HG03108 (cell line): ENCODE measurements around the gene PPP1R2B.

Experiments used
- ATAC-seq: cut with Tn5 transposase; IDR thresholded peaks from one replicate; pipeline ENCODE4 v1.9.1; 2021; ENCODE audit warnings: moderate library complexity; ENCODE audit not compliant: unreplicated experiment

The PPP1R2B gene

DNA sequence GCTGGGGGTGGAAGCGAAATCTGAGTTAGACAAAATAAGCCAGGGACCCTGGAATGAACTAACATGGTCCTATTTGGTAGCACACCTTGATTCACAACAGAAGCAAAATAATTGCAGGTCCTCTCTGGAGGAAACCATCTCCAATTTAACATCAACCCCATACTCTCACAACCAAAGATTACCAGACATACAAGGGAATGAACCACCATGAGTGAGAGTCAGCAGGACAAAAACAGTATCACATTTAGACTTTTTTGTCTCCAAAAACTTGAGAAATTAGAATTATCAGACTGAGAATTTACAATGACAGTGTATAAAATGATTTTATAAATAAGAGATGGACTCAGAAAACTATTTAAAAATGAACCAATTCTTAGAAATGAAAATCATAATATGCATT, 21.1 kb downstream of the PPP1R2B start:
- ATAC-seq, result no peak

- ATAC-seq, result peak; percentile 95
Observed at GRCh38 chr5:156879665-156880285, 29.7 kb downstream of the PPP1R2B start.

- ATAC-seq, result peak; percentile 43
Observed at GRCh38 chr5:156883316-156883875, 33.3 kb downstream of the PPP1R2B start.

- ATAC-seq, result no peak
Observed at GRCh38 chr5:156888520-156888919, 38.4 kb downstream of the PPP1R2B start.

DNA sequence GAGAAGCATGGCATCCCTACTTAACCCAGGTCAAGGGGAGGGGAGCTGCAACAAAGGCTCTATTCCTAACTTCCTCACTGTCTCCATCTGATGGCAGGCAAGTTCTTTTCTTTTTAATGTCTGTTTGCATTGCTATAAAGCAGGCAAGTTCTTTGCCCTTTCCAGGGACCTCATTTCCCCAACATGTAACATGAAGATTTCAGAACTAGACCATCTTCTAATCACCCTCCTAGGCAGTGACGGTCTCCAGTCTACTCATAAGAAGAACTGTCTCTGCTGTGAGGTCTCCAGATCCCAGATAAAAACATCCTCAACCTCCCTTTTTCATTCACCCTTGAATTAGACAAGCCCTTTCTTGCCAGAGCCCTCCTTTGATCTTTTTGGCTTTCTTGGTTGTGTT, 42.1 kb downstream of the PPP1R2B start:
- no peak for ATAC-seq

DNA sequence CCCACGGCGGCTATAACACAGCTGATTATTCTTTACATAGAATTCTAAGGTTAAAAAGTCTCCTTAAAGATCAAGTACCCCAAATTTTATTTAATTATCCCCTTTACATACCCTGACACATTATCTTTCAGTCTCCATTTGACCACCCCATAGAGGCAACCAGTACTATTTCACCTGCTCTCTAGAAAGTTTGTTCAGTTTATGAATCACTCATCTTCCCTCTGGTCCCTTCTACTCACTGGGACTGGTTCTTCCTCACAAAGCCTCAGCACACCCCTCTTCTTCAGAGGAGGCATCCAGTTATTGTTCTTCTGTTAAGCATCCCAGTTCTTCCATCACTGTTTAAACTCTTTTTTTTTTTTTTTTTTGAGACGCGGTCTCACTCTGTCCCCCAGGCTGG, 42.8 kb downstream of the PPP1R2B start:
- ATAC-seq, result no peak

DNA sequence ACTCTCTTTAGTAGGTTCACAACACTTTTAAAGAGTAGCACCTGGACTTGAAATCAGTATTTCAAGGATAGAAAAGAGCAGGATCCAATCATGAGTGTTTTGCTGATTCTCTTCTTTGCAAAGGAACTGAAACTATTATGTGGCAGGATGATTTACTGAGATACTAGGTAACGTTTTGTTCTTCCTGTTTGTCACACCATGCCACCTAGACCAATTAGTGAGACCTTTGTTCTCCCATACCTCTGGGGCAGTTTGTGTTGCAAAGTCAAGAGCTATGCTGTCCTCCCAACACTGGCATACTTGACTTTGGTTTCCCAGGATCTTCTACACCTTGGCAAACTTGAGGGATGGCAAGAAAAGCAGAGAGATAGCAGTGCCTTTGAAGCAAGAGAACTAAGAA, 43.4 kb downstream of the PPP1R2B start:
- peak; percentile 62 for ATAC-seq

GRCh38 chr5:156896546-156896945, 46.5 kb downstream of the PPP1R2B start:
- no peak for ATAC-seq
